Stimulated activated CD8-positive, alpha-beta memory T cell treated with anti-CD3 and anti-CD28 coated beads, Interleukin-4, amount 100 ng/mL, for 48 hours (primary cell): ENCODE measurements around the gene MYO15B.
"Not testable (repeated sequence)": the region's sequence is repeated elsewhere in the genome, so short reads cannot be mapped to it uniquely, and the experiment has no call there.

Experiments used
- DNase-seq: peaks from one replicate; pipeline ENCODE4 v3.0.0-alpha.2; 2020

The MYO15B gene

DNA sequence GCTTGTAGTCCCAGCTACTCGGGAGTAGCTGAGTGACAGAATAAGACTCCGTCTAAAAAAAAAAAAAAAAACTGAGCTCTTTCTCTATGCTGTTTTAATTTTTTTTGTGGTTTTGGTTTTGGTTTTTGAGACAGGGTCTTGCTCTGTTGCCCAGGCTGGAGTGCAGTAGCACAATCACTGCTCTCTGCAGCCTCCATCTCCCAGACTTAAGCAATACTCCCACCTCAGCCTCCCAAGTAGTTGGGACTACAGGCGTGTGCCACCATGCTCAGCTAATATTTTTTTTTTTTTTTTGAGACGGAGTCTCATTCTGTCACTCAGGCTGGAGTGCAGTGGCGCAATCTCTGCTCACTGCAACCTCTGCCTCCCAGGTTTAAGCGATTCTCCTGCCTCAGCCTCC is 4.4 kb upstream of the MYO15B start:
- not testable (repeated sequence) for DNase-seq

DNA sequence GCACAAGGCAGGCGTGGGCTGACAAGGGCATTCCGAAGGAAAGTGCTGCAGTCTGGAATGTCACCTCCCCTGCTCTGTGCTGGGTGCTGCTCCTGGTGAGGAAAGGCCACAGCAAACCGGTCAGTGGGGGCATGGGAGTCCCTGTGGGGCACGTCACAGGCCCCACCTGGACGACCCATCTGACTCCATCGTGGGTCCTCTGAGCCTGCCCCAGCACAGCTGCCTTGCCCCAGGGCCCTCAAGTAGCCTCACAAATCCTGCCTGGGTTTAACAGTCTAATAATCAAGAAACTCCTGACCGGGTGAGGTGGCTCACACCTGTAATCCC is 2.8 kb upstream of the MYO15B start:
- DNase-seq = no peak

DNA sequence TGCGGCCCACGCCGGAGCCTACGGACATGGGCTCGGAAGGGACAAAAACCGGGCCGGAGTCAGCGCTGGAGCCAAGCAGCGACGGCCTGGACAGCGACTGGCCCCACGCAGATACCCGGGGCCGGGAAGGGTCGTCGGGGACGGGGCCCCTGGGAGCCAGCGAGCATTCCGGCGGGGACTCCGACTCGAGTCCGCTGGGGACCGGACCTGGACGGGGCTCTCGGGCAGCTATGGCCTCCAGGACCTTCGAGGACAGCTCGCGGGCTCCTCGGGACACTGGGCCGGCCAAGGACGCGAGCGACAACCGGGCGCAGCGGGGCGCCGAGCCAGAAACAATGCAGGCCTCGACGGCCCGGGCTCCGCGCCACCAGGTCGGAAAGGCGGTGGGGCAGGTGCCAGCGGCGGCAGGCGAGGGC is 1.0 kb downstream of the MYO15B start:
- DNase-seq = peak; percentile 39

DNA sequence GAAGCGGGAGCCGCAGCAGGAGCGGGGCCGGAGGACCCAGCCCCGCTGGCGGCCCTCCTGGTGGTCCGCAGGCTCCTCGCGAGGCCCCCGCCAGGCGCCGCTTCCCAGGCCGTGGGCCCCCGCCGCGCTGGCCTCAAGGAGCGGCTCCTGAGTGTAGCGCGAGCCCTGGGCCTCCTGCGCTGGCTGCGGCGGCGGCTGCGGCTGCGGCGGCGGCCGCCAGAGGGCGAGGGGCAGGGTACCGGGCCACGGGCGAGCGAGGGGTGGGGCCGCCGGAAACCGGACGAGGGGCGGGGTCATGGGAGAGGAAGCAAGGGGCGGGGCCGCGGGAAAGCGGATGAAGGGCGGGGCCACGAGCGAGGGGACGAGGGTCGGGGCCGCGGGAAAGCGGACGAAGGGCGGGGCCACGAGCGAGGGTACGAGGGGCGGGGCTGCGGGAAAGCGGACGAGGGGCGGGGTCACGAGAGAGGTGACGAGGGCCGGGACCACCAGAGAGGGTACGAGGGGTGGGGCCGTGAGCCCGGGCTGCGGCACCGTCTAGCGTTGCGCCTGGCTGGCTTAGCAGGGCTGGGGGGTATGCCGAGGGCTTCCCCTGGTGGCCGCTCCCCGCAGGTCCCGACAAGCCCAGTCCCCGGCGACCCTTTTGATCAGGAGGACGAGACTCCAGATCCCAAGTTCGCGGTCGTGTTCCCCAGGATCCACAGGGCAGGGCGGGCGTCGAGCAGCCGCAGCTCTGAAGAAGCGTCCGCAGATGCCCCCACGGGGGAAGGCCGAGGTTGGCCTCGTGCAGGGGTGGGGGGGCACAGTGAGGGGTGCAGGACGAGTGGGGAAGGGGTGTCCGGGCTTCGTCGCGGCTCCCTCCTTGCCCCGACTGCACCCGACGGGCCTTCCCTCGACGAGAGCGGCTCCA is 1.7 kb downstream of the MYO15B start:
- peak; percentile 100 for DNase-seq

DNA sequence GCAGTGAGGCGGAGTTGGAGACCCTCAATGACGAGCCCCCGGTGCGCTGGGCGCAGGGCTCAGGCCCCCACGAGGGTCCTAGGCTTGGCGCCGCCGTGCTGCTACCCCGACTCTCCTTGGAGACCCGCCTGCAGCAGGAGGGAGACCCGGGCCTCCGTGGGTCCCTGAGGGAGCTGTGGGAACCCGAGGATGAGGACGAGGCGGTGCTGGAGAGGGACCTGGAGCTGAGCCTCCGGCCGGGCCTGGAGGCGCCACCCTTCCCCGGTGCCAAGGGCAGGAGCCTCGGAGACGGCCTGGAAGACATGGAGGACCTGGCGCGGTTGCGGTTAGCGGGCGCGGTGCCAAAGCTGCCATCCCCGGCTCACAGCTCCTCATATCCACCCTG is 2.3 kb downstream of the MYO15B start:
- DNase-seq = no peak

DNA sequence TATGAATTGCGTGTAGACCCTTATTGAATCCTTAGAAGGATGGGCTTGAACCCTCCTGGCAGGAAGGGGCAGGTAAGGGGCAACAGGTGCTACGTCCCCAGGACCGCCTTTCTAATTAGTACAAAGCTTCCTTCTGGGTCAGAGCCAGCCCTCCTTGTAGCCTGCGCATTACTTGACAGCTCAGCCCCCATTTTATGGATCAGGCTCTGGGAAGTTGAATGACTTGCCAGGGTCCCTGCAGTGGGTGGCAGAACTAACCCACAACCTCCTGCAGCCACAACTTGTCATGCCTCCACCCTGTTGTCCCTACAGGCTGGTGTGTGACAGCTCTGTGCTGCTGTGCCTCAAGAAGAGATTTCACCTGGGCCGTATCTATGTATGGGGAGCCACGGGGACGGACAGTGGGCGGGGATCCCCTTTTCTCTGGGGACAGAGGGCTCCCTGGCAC is 2.7 kb downstream of the MYO15B start:
- no peak for DNase-seq

DNA sequence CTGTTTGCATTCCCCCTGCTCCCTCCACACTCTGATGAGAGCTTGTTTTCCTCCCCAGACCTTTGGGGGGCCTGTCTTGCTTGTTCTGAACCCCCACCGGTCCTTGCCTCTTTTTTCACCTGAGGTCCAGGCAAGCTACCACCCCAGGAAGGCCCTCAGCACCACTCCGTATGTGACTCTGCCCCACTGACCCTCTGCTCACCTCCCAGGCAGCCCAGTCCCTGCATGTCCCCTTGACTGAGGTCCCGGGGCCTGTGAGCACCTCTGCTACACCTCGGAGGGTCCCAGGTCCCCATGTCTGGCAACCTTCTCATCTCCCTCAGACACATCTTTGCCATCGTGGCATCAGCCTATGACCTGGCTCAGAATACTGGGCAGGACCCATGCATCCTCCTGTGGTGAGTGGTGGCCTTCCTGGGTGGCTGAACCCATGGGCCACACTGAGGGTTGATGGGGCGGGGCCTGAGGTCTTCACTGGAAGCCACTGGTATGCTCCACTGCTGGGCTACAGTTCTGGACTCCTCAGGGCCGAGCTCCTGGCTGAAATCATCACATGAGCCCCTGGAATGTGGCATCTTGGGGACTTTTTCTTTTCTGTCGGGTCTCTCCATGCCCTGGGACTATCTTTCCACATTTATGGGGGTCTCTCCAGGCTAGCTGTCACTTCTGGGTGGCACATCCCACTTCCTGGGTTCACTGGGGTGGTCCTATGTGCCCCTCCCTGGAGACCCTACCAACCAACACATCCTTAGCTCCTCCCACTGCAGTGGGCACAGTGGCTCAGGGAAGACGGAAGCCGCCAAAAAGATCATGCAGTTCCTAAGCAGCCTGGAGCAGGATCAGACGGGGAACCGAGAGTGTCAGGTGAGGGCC is 3.5 kb downstream of the MYO15B start:
- DNase-seq = no peak

DNA sequence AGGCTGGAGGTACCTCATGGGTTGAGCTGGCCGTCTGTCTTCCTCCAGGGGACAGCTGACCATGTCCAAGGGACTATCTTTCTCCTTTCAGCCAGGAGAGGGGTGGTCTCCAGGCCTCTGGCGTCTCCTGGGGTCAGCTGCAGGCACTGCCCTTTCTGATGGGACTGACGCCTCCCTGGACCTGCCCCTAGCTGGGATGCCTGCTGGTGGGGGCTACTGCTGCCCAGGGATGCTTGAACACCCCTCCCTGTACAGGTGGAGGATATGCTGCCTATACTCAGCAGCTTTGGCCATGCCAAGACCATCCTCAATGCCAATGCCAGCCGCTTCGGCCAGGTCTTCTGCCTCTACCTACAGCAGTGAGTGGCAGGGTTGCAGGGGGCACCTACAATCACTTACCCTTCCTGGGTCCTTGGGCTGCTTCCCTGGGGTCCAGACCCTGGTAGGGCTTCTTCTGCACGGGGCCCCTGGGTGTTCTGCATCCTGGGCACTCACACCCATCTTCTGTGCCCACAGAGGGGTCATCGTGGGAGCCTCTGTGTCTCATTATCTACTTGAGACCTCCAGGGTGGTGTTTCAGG is 4.2 kb downstream of the MYO15B start:
- DNase-seq = no peak

DNA sequence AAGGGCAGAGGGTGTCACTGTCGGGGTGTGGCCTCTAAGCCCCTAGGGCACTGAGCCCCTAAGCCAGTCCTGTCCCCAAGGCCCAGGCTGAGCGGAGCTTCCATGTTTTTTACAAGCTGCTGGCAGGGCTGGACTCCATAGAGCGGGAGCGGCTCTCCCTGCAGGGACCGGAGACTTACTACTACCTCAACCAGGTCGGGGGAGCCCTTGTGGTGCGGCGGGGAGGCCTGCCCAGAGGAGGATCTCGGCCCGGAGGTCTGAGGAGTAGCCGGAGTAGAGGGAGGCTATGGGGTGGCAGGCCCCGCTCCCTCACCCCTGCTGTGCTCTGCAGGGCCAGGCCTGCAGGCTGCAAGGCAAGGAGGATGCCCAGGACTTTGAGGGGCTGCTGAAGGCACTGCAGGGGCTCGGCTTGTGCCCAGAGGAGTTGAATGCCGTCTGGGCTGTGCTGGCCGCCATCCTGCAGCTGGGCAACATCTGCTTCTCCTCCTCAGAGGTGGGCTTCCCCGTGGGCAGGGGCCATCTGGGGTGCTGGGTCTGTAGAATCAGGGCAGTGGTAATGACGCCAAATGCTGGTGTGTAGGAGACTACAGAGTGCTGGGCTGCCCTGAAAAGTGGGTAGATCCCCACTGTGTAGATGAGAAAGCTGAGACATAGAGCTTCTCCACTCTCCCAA is 4.9 kb downstream of the MYO15B start:
- DNase-seq = no peak

DNA sequence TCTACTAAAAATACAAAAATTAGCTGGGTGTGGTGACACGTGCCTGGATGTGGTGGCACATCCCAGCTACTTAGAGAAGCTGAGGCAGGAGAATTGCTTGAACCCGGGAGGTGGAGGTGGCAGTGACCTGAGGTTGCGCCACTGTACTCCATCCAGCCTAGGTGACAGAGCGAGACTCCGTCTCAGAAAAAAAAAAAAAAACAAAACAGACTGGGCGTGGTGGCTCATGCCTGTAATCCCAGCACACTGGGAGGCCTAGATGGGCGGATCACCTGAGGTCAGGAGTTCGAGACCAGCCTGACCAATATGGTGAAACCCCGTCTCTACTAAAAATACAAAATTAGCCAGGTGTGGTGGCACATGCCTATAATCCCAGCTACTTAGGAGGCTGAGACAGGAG is 5.8 kb downstream of the MYO15B start:
- not testable (repeated sequence) for DNase-seq

DNA sequence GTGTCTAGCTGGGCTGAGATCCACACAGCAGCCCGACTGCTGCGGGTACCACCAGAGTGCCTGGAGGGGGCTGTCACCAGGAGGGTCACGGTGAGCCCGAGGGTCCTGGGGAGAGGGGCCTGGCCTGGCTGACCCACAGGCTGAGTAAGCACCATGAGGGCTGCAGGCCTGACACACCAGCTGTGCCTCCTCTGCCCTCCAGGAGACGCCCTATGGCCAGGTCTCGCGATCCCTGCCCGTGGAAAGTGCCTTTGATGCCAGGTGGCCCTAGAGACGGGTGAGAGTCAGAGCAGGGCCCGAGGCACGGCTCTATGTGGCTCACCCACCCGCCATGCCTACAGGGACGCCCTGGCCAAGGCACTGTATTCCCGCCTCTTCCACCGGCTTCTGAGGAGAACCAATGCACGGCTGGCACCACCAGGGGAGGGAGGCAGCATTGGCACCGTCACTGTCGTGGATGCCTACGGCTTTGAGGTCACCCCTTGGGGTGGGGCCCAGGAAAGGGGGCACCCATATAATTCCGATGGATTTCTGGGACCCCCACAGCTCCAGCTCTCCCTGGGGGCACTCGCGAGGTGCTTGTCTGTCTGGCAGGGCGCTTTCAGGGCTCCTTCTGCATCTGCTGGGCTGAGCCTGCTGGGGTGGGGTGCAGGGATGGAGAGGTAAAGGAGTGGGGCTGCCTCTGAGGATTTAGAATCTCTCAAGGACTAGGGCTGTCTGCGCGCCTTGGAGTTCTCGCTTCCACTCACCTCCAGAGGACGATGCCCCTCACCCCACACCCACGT is 7.1 kb downstream of the MYO15B start:
- no peak for DNase-seq

DNA sequence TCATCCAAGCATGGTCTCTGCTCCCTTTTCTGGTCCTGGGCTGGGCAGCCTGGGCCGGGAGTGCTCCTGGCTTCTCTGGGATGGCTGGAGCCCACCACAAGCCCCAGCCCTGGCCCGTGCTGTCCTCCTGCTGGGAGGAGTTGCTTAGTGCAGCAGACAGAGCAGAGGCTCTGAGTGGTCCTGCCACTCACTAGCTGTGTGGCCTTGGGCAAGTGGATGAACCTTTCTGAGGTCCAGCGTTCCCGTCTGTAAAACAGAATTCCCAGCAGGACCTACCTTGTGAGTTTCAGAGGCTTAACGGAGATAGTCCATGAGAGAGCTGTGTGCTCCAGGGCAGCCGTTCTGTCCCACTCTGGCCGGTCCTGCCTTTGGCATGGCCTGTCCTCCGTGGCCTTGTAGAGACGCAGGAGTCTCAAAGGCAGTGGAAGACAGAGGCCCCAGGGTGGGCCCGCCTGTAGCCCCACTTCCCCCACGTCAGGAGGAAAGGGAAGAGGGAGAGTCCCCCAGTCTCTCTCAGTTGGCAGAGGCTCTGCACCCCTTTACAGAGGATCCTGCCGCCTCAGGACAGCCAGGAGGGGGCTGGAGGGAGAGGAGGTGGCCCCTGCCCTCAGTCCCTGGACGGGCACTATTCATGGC is 7.8 kb downstream of the MYO15B start:
- DNase-seq = no peak

DNA sequence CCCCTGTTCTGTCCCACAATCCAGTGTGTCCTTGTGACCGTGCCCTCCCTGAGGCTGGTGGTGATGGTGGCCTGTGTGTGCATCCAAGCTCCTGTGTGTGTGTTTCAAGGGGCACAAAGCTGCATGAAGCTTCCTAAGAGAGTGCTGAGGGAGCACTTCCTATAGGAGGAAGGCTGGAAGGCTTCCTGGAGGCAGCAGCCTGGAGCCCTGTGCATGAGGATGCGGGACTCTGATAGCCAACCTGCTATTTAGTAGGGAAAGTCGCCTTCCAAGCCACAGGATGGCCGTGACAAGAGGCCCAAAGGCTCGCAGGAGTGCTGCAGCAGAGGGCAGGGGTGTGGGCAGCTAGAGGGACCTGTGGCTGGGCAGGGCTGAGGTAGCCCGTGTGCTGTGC is 8.3 kb downstream of the MYO15B start:
- no peak for DNase-seq

DNA sequence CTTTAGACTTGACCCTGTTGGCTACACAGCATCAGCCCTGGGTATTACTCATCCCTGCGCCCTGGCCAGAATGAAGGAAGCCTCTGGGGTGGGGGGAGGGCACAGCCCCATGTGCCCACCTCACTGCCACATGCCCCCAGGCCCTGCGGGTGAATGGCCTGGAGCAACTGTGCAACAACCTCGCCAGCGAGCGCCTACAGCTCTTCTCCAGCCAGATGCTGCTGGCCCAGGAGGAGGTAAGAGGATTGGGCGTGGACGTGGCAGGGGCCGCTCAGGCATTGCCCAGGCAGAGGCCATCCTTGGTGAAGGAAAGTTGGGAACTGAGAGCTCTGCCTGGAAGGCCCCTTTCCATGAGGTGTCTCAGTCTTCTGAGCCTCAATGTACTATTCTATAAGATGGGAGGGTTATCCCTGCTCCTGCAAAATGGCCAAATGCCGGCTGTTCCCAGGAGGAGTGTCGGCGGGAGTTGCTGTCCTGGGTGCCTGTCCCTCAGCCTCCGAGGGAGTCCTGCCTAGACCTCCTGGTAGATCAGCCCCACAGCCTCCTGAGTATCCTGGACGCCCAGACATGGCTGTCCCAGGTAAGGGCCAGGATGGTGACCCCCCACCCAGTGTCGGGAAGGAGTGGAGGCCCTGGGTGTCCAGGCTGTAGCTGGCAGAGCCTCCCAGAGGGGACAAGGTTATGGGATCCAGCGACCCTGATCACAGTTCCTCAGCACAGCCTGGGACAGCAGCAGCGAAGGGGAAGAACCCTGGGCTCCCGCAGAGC is 8.9 kb downstream of the MYO15B start:
- DNase-seq = no peak

DNA sequence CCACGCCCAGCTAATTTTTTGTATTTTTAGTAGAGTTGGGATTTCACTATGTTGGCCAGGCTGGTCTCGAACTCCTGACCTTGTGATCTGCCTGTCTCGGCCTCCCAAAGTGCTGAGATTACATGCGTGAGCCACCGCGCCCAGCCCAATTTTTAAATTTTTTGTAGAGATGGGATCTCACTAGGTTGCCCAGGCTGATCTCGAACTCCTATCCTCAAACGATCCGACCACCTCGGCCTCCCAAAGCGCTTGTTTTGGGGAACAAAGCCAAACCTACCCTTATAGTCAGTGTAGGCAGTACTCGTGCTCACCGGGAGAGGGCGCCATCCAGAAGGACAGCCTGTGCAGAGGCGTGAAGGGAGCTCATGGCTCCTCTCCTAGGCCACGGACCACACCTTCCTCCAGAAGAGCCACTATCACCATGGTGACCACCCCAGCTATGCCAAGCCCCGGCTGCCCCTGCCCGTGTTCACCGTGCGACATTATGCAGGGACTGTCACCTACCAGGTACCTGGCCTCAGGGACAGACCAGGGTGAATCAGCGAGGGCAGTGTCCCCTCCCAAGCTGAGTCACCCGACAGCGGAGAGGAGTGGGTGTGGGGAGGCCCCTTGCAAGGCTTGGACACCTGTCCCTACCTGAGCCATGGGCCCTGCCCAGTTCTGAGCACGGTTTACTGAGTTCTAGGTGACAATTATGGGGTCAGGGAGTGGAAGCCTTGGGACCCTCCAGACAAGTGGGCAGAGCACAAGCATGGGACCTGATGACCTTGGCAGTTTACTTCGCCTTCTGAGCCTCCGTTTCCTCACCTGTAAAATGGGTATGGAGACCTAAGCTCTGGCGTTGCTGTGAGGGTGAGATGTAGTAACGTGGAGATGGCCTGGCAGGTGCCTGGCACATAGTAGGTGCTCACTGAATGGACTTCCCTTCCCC is 13.7 kb downstream of the MYO15B start:
- peak; percentile 85 for DNase-seq

DNA sequence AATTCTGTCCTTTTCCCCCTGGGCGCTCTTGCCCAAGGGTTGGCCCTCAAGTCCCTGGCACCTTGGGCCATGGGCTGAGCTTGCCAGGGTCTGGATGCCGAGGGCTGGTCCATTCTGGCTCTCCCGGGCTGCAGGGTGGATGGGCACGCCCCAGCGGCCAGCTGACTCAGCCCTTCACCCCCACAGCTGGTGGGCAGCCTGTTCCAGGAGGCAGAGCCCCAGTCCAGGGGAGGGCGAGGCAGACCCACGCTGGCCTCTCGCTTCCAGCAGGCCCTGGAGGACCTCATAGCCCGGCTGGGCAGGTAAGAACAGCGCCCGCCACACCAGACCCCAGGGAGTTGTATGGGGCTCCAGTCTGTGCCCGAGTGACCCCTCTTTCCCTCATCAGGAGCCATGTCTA is 15.0 kb downstream of the MYO15B start:
- DNase-seq = no peak

DNA sequence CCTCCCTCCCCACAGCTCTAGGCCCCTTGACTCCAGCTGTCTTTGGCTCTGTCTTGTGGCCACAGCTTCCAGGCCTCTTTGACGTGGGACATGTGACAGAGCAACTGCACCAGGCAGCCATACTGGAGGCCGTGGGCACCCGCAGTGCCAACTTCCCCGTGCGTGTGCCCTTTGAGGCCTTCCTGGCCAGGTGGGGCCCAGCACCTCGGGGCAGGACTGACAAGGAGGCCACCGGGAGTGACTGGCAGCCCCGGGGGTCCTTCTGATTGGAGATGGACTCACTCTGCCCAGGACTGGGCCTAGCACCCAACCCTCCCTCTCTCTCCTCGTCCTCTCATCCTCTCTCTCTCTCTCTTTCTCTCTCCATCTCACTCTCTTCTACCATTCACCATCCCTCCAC is 15.5 kb downstream of the MYO15B start:
- DNase-seq = no peak

DNA sequence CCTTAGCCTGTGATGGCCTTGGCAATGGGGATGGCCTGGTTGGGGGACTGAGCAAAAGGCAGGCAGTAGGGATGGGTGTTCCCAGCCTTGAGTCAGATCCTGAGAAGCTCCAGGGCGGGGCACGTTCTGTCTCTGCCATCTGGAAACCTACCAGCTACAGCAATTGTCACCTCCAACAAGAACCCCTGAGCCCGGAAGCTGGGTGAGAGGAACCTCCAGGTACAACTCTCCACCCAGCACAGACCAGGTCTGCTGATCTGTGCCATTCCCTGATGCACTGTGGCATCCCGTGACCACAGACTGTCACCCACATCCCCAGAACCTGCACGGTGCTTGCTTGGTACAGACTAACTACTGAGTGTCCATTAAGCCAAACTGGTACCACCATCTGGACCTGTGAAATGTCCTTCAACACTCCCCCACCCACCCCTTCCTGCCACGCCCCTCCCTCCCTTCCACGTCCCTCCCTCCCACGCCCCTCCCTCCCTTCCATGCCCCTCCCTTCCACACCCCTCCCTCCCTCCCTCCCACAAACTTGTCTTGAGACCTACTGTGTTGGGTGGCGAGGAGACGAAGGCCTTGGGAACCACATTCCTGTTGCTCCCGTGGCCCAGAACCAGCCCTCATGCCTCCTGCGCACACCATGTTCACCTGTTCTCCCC is 16.6 kb downstream of the MYO15B start:
- no peak for DNase-seq

DNA sequence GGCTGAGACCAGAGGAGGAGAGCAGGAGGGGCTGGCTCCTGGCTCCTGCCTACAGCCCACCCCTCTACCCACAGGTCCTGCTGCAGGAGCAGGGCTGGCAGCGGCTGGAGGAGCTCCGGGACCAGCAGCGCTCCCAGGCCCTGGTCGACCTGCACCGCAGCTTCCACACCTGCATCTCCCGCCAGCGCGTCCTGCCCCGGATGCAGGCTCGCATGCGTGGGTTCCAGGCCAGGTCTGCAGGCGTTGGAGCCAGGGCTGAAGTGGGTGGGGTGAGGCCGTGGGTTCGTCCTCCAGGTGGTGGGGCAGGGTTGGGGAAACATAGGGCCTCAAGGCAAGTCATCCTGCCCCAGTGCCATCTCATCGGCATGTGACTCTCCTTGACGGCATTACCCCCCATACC is 18.2 kb downstream of the MYO15B start:
- no peak for DNase-seq
